Activated CD8-positive, alpha-beta T cell treated with anti-CD3 and anti-CD28 coated beads for 36 hours (primary cell): ENCODE data around the gene WIPI1. TPM values are rescaled to one million over a fixed set of nuclear protein-coding genes. Genes with fewer than 3 reads are reported as not detected.

ENCODE experiments used
- ATAC-seq: fragments of 200-7000 bp; cut with Tn5 transposase; one replicate; pipeline ENCODE4 v1.10.0; 2021; ENCODE audit warnings: mild to moderate bottlenecking, moderate library complexity
- CTCF ChIA-PET: fragments of 350-600 bp; sonication (Branson Sonifier 250); formaldehyde crosslinking; loops from one replicate; lab custom pipeline; 2021; ENCODE audit warnings: antibody characterized with exemption; lab: Charles Lee
- POLR2A ChIA-PET: fragments of 350-600 bp; sonication (Branson Sonifier 250); formaldehyde crosslinking; loops from one replicate; lab custom pipeline; 2021; ENCODE audit warnings: antibody characterized with exemption; lab: Charles Lee
- DNase-seq: peaks from one replicate; pipeline ENCODE4 v3.0.0-alpha.2; 2020
- H3K27ac Mint-ChIP-seq: one replicate; pipeline ENCODE4 v1.8.0; 2021; ENCODE audit warnings: mild to moderate bottlenecking, mixed read lengths
- H3K27me3 Mint-ChIP-seq: one replicate; pipeline ENCODE4 v1.8.0; 2021; ENCODE audit warnings: mixed read lengths
- H3K36me3 Mint-ChIP-seq: one replicate; pipeline ENCODE4 v1.8.0; 2021; ENCODE audit warnings: low read depth, mixed read lengths
- H3K4me1 Mint-ChIP-seq: one replicate; pipeline ENCODE4 v1.8.0; 2021; ENCODE audit warnings: low read depth, mixed read lengths
- H3K4me3 Mint-ChIP-seq: one replicate; pipeline ENCODE4 v1.8.0; 2021; ENCODE audit warnings: mild to moderate bottlenecking, moderate library complexity, mixed read lengths
- H3K9me3 Mint-ChIP-seq: one replicate; pipeline ENCODE4 v1.8.0; 2021; ENCODE audit warnings: mixed read lengths
- CTCF ChIP-seq: fragments of 200-600 bp; IDR thresholded peaks from one replicate; pipeline ENCODE4 v1.8.0; 2022; ENCODE audit warnings: antibody characterized with exemption, mild to moderate bottlenecking
- intact Hi-C: fragments of 100-400 bp; cut with micrococcal nuclease; formaldehyde crosslinking; loops from one replicate; pipeline ENCODE4 v1.10.0; 2022
- total RNA-seq, 2 experiments: library from RNA; stranded (reverse); gene quantifications; one replicate each; pipeline ENCODE4 v1.2.3, GENCODE V29; 2021

Gene WIPI1
- total RNA-seq, 2 experiments from 2014 or later = 11.3 to 13.1 TPM

GRCh38 chr17:68383120-68383442 lies 74.2 kb downstream of the WIPI1 start:
- CTCF ChIA-PET = interaction anchor here (0.8 to 1.4 kb wide), 3 partner anchors 34 to 94 kb away, joined by 3 to 4 read pairs (median 3); no protein-coding TSS in a partner anchor

GRCh38 chr17:68382582-68383085 lies 74.7 kb downstream of the WIPI1 start:
- ChIA-PET POLR2A (interaction anchor here (0.9 to 1.1 kb wide), 2 partner anchors 16 to 23 kb away, joined by 3 to 5 read pairs; no protein-coding TSS in a partner anchor), CTCF (interaction anchor here (1.0 to 1.4 kb wide), 3 partner anchors 16 to 93 kb away, joined by 3 to 4 read pairs (median 3); no protein-coding TSS in a partner anchor)
- no peak for ATAC-seq
- Mint-ChIP-seq H3K4me3 (no peak overlapping the region), H3K9me3 (no peaks in the 10 kb centered on the region), H3K4me1 (peaks cover 24% of the 10 kb centered on the region), H3K36me3 (no peaks in the 10 kb centered on the region), H3K27ac (no peak overlapping the region), H3K27me3 (no peaks in the 10 kb centered on the region)
- no peak for TF ChIP-seq CTCF
- intact Hi-C loops = no loop called here
- DNase-seq = no peak

More at GRCh38 chr17:68383120-68383442, 74.2 kb downstream of the WIPI1 start:
- DNase-seq (no peak), ATAC-seq (no peak)
- POLR2A ChIA-PET = interaction anchor here (1.0 kb wide), 1 partner anchor 36 kb away, joined by 5 read pairs; no protein-coding TSS in a partner anchor
- intact Hi-C loops = no loop called here
- no peaks in the 10 kb centered on the region for H3K9me3 Mint-ChIP-seq
- H3K4me1 Mint-ChIP-seq = peaks cover 24% of the 10 kb centered on the region
- no peaks in the 10 kb centered on the region for H3K27me3 Mint-ChIP-seq
- H3K4me3 Mint-ChIP-seq = no peak overlapping the region
- no peak overlapping the region for H3K27ac Mint-ChIP-seq
- no peaks in the 10 kb centered on the region for H3K36me3 Mint-ChIP-seq
- TF ChIP-seq CTCF = no peak

- H3K36me3 Mint-ChIP-seq = no peaks in the 10 kb centered on the region
- H3K4me3 Mint-ChIP-seq = no peak overlapping the region
- ATAC-seq (peak; percentile 40), DNase-seq (peak; percentile 53)
- H3K4me1 Mint-ChIP-seq = peaks cover 24% of the 10 kb centered on the region
- H3K9me3 Mint-ChIP-seq = no peaks in the 10 kb centered on the region
- no peak for TF ChIP-seq CTCF
- POLR2A ChIA-PET = interaction anchor here (0.9 to 1.1 kb wide), 2 partner anchors 18 to 21 kb away, joined by 3 to 5 read pairs; no protein-coding TSS in a partner anchor
- intact Hi-C loops = no loop called here
- H3K27me3 Mint-ChIP-seq = no peaks in the 10 kb centered on the region
- CTCF ChIA-PET = interaction anchor here (0.9 to 1.0 kb wide), 2 partner anchors 17 to 51 kb away, joined by 3 to 4 read pairs; no protein-coding TSS in a partner anchor
- no peak overlapping the region for H3K27ac Mint-ChIP-seq
These were observed 76.0 kb downstream of the WIPI1 start for GRCh38 chr17:68381076-68381900.

GRCh38 chr17:68379692-68380677 lies 77.3 kb downstream of the WIPI1 start:
- H3K4me1 Mint-ChIP-seq = peaks cover 24% of the 10 kb centered on the region
- POLR2A ChIA-PET = interaction anchor here (1.2 kb wide), 1 partner anchor 15 kb away, joined by 4 read pairs; no protein-coding TSS in a partner anchor
- no peak overlapping the region for H3K4me3 Mint-ChIP-seq
- H3K9me3 Mint-ChIP-seq = no peaks in the 10 kb centered on the region
- H3K27ac Mint-ChIP-seq = no peak overlapping the region
- no peaks in the 10 kb centered on the region for H3K36me3 Mint-ChIP-seq
- no peaks in the 10 kb centered on the region for H3K27me3 Mint-ChIP-seq
- TF ChIP-seq CTCF = no peak
- no peak for DNase-seq
- CTCF ChIA-PET = interaction anchor here (0.8 to 1.4 kb wide), 3 partner anchors 19 to 52 kb away, joined by 3 to 6 read pairs (median 3); no protein-coding TSS in a partner anchor
- intact Hi-C loops = no loop called here
- ATAC-seq = no peak
